ENCODE results near the gene HRH3. TPM values are rescaled to one million over a fixed set of nuclear protein-coding genes. Genes with fewer than 3 reads are reported as not detected.

The HRH3 gene
- total RNA-seq, 1 donor from 2014 or later: not detected

GRCh38 chr20:62195736-62196135 lies 24.3 kb downstream of the HRH3 start:
- Mint-ChIP-seq H3K9me3 (ENCODE audit: unreplicated experiment) (no peaks in the 10 kb centered on the region), H3K4me1 (ENCODE audit: unreplicated experiment) (peaks cover 2% of the 10 kb centered on the region), H3K27ac (ENCODE audit: unreplicated experiment) (no peak overlapping the region), H3K27me3 (ENCODE audit: unreplicated experiment) (no peaks in the 10 kb centered on the region), H3K4me3 (ENCODE audit: unreplicated experiment) (no peak overlapping the region), H3K36me3 (ENCODE audit: unreplicated experiment) (peaks cover 34% of the 10 kb centered on the region)
- DNase-seq (ENCODE audit: extremely low spot score, unreplicated experiment): no peak
- TF ChIP-seq CTCF (IDR thresholded peaks at IDR 0.05): no peak

- H3K4me3 Mint-ChIP-seq (ENCODE audit: unreplicated experiment): no peak overlapping the region
- no peaks in the 10 kb centered on the region for H3K9me3 Mint-ChIP-seq (ENCODE audit: unreplicated experiment)
- DNase-seq (ENCODE audit: extremely low spot score, unreplicated experiment): no peak
- H3K27ac Mint-ChIP-seq (ENCODE audit: unreplicated experiment): no peak overlapping the region
- H3K36me3 Mint-ChIP-seq (ENCODE audit: unreplicated experiment): peaks cover 29% of the 10 kb centered on the region
- no peaks in the 10 kb centered on the region for H3K4me1 Mint-ChIP-seq (ENCODE audit: unreplicated experiment)
- H3K27me3 Mint-ChIP-seq (ENCODE audit: unreplicated experiment): no peaks in the 10 kb centered on the region
- TF ChIP-seq CTCF (IDR thresholded peaks at IDR 0.05): no peak
Observed at GRCh38 chr20:62195075-62195405, 25.0 kb downstream of the HRH3 start.

DNA sequence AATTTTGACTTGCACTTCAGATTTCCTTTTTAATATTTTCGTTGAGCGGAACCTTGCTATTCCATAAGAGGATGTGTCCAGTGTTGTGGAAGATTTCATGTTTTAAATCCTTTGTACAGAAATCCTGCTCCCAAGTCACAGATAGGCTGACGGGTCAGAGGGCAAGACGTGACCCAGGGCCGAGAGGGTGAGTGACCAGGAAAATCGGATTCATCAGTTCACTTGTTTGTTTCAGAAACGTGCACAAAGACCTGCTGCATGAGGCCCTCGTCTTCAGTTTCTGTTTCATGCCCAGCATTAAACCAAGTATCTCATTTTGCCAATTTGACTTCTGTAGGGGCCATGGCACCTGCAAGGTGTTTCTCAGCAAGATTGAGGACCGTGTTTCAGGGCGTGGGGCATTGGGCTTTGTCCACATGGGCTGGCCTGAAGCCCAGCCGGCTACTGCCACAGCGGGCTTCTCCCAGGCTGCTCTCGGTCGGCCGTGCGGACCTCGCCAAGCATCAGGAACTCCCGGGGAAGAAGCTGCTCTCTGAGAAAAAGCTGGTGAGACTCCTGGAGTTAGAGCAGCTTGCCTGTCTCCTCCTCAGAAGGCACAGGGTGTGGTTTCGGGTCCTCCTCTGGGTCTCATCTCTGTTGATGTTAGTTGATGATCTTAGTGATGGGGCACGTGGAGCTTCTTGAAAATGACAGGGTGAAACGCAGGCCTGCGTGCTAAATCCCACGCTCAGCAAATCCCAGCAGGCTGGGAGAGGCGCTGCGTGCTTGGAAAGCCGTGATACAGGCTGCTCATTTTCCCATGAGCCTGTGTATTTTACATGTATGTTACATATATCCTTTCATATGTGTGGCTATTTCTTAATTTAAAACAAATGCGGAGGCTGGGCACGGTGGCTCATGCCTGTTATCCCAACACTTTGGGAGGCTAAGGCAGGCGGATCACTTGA lies 26.7 kb downstream of the HRH3 start:
- no peak for TF ChIP-seq CTCF (IDR thresholded peaks at IDR 0.05)
- DNase-seq (ENCODE audit: extremely low spot score, unreplicated experiment): no peak
- Mint-ChIP-seq H3K27me3 (ENCODE audit: unreplicated experiment) (no peaks in the 10 kb centered on the region), H3K27ac (ENCODE audit: unreplicated experiment) (no peak overlapping the region), H3K9me3 (ENCODE audit: unreplicated experiment) (no peaks in the 10 kb centered on the region), H3K4me1 (ENCODE audit: unreplicated experiment) (no peaks in the 10 kb centered on the region), H3K4me3 (ENCODE audit: unreplicated experiment) (no peak overlapping the region), H3K36me3 (ENCODE audit: unreplicated experiment) (peaks cover 19% of the 10 kb centered on the region)

- no peak for DNase-seq (ENCODE audit: extremely low spot score, unreplicated experiment)
- no peak for TF ChIP-seq CTCF (IDR thresholded peaks at IDR 0.05)
- H3K4me1 Mint-ChIP-seq (ENCODE audit: unreplicated experiment): peaks cover 2% of the 10 kb centered on the region
- no peaks in the 10 kb centered on the region for H3K9me3 Mint-ChIP-seq (ENCODE audit: unreplicated experiment)
- peaks cover 17% of the 10 kb centered on the region for H3K36me3 Mint-ChIP-seq (ENCODE audit: unreplicated experiment)
- no peaks in the 10 kb centered on the region for H3K27me3 Mint-ChIP-seq (ENCODE audit: unreplicated experiment)
- H3K27ac Mint-ChIP-seq (ENCODE audit: unreplicated experiment): no peak overlapping the region
- no peak overlapping the region for H3K4me3 Mint-ChIP-seq (ENCODE audit: unreplicated experiment)
Observed at GRCh38 chr20:62192635-62193034, 27.4 kb downstream of the HRH3 start.

DNA sequence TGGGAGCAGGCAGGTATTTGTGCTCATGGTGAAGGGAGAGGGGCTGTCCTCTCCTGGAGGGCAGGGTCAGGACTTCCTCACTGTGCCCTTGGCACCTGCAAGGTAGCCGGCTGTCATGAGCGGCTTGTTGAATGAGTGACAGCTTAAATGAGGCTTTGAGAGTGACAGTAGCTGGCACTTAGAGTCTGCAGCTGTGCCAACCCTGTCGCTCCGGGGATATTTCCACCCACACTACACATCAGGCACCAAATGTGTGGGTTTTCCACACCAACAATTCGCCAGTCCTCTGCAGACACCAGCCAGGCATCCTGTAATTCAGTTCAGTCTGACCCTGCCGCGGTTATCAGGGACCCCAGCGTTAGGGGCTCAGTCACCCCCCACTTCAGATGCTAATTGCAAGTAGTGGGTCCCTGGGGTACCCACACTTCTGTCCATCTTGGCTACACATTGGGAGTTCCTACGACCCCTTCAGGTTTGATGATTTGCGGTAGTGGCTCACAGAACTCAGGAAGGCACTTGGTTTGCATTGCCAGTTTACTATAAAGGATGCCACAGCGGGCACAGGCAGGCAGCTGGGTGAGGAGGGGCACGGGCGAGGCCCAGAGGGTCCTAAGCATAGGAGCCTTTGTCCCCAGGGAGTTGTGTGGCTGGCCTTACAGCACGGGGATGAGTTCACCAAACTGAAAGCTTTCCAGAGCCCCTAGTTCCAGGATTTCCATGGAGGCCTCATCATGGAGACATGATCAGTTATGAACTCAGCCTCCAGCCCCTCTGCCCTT lies 28.1 kb downstream of the HRH3 start:
- TF ChIP-seq CTCF (IDR thresholded peaks at IDR 0.05): no peak
- H3K27ac Mint-ChIP-seq (ENCODE audit: unreplicated experiment): no peak overlapping the region
- DNase-seq (ENCODE audit: extremely low spot score, unreplicated experiment): no peak
- H3K4me3 Mint-ChIP-seq (ENCODE audit: unreplicated experiment): no peak overlapping the region
- H3K36me3 Mint-ChIP-seq (ENCODE audit: unreplicated experiment): peaks cover 17% of the 10 kb centered on the region
- no peaks in the 10 kb centered on the region for H3K27me3 Mint-ChIP-seq (ENCODE audit: unreplicated experiment)
- no peaks in the 10 kb centered on the region for H3K9me3 Mint-ChIP-seq (ENCODE audit: unreplicated experiment)
- peaks cover 8% of the 10 kb centered on the region for H3K4me1 Mint-ChIP-seq (ENCODE audit: unreplicated experiment)
